HEK293T (cell line): ENCODE measurements around the gene SAMSN1.

Experiments
- BHLHE40 ChIP-seq: fragments of 450-650 bp; IDR thresholded peaks from 2 replicates; pipeline ENCODE4 v1.6.1; 2016; ENCODE audit warnings: mild to moderate bottlenecking, moderate library complexity, borderline replicate concordance
- CTBP1 ChIP-seq: fragments of 450-650 bp; IDR thresholded peaks from 2 replicates; pipeline ENCODE4 v1.6.1; 2016; ENCODE audit warnings: borderline replicate concordance
- FOXA1 ChIP-seq: fragments of 450-650 bp; IDR thresholded peaks from 2 replicates; pipeline ENCODE4 v1.6.1; 2016; ENCODE audit warnings: mild to moderate bottlenecking
- FOXK2 ChIP-seq: fragments of 450-650 bp; IDR thresholded peaks from 2 replicates; pipeline ENCODE4 v1.6.1; 2016; ENCODE audit warnings: mild to moderate bottlenecking
- FOXM1 ChIP-seq: fragments of 450-650 bp; IDR thresholded peaks from 2 replicates; pipeline ENCODE4 v1.6.1; 2017; ENCODE audit warnings: mild to moderate bottlenecking, borderline replicate concordance
- HDGF ChIP-seq: fragments of 450-650 bp; IDR thresholded peaks from 2 replicates; pipeline ENCODE4 v1.6.1; 2017; ENCODE audit warnings: antibody characterized with exemption, borderline replicate concordance
- NFRKB ChIP-seq: fragments of 450-650 bp; IDR thresholded peaks from 2 replicates; pipeline ENCODE4 v1.6.1; 2016; ENCODE audit warnings: mild to moderate bottlenecking, moderate library complexity
- SP1 ChIP-seq: fragments of 450-650 bp; IDR thresholded peaks from 2 replicates; pipeline ENCODE4 v1.6.1; 2017
- SUZ12 ChIP-seq: fragments of 450-650 bp; IDR thresholded peaks from 2 replicates; pipeline ENCODE4 v1.6.1; 2016; ENCODE audit warnings: mild to moderate bottlenecking
- TARDBP ChIP-seq: fragments of 450-650 bp; IDR thresholded peaks from 2 replicates; pipeline ENCODE4 v1.6.1; 2016
- TF ChIP-seq, protein P1 (sequence below): fragments of 450-650 bp; IDR thresholded peaks from 2 replicates; pipeline ENCODE4 v1.6.1; 2016

DNA sequence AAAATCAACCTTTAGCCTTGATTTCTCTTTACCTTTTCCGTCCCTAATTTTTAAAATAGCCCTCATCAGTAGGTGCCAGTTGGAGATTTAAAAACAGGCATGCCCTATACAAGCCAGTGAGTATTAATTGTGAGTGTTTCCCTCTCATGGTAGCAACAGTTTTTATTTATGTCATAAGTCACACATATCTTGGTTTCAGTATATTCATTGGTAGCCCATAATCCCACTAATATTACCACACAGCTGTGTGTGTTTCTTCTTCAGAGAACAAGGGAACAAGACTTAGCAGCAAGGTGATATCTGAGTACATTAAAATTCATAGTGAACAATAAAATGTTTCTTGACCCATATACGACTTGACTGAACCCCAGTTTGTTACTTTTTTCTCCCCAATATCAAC, 94.6 kb downstream of the SAMSN1 start:
- TF ChIP-seq FOXA1: no peak
- TF ChIP-seq SUZ12: no peak
- no peak for TF ChIP-seq CTBP1
- TF ChIP-seq FOXM1: no peak
- TF ChIP-seq BHLHE40: no peak
- TF ChIP-seq FOXK2: no peak
- no peak for TF ChIP-seq NFRKB
- TF ChIP-seq, protein P1, sequence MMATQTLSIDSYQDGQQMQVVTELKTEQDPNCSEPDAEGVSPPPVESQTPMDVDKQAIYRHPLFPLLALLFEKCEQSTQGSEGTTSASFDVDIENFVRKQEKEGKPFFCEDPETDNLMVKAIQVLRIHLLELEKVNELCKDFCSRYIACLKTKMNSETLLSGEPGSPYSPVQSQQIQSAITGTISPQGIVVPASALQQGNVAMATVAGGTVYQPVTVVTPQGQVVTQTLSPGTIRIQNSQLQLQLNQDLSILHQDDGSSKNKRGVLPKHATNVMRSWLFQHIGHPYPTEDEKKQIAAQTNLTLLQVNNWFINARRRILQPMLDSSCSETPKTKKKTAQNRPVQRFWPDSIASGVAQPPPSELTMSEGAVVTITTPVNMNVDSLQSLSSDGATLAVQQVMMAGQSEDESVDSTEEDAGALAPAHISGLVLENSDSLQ: no peak
- TF ChIP-seq SP1: no peak
- TF ChIP-seq HDGF: no peak
- TF ChIP-seq TARDBP: no peak
